Measurements from ENCODE around the gene GALNT17. TPM values are rescaled to one million over a fixed set of nuclear protein-coding genes. Genes with fewer than 3 reads are reported as not detected.

Gene GALNT17
- total RNA-seq, 1 donor = 0.36 TPM

DNA sequence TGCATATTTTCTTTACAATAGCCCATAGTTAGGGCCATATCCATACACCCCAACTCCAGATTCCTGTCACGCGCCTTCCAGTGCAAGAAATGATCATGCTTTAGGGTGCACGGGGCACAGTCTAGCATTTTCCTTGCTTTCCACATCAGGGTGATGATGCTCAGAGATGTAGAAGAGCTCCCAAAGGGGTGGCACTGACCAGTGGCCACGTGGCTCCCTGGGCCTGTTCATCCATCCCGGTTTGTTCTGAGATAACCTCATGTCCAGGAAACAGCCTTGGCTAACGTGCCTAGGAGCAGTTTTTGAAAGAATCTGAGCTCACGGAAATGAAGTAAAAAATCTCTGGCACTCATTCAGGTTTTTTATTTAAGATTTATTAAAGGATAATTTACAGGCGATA is 139.3 kb downstream of the GALNT17 start:
- H4K20me1 ChIP-seq (ENCODE audit: insufficient read depth, low read length) = no peaks in the 10 kb centered on the region
- no peak overlapping the region for H3K4me2 ChIP-seq (ENCODE audit: insufficient read depth, low read length)
- DNase-seq (ENCODE audit: insufficient read length, low spot score, missing footprints) = no peak
- H3K4me1 ChIP-seq (ENCODE audit: insufficient read depth, low read length) = no peaks in the 10 kb centered on the region
- H3K4me3 ChIP-seq (ENCODE audit: insufficient read depth, low read length) = no peak overlapping the region
- H3K79me2 ChIP-seq (ENCODE audit: insufficient read depth, low read length) = no peaks in the 10 kb centered on the region
- no peaks in the 10 kb centered on the region for H3K9me3 ChIP-seq (ENCODE audit: low read depth, low read length)
- TF ChIP-seq, protein P1, sequence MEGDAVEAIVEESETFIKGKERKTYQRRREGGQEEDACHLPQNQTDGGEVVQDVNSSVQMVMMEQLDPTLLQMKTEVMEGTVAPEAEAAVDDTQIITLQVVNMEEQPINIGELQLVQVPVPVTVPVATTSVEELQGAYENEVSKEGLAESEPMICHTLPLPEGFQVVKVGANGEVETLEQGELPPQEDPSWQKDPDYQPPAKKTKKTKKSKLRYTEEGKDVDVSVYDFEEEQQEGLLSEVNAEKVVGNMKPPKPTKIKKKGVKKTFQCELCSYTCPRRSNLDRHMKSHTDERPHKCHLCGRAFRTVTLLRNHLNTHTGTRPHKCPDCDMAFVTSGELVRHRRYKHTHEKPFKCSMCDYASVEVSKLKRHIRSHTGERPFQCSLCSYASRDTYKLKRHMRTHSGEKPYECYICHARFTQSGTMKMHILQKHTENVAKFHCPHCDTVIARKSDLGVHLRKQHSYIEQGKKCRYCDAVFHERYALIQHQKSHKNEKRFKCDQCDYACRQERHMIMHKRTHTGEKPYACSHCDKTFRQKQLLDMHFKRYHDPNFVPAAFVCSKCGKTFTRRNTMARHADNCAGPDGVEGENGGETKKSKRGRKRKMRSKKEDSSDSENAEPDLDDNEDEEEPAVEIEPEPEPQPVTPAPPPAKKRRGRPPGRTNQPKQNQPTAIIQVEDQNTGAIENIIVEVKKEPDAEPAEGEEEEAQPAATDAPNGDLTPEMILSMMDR (IDR thresholded peaks at IDR 0.05; ENCODE audit: extremely low read depth, low read depth, low read length) = no peak
- H3K27me3 ChIP-seq (ENCODE audit: insufficient read depth, low read length) = no peaks in the 10 kb centered on the region
- H3K27ac ChIP-seq (ENCODE audit: low read depth, low read length) = no peak overlapping the region
- H3K36me3 ChIP-seq (ENCODE audit: insufficient read depth, low read length) = no peaks in the 10 kb centered on the region
- H2AFZ ChIP-seq (ENCODE audit: low read length) = no peak overlapping the region

DNA sequence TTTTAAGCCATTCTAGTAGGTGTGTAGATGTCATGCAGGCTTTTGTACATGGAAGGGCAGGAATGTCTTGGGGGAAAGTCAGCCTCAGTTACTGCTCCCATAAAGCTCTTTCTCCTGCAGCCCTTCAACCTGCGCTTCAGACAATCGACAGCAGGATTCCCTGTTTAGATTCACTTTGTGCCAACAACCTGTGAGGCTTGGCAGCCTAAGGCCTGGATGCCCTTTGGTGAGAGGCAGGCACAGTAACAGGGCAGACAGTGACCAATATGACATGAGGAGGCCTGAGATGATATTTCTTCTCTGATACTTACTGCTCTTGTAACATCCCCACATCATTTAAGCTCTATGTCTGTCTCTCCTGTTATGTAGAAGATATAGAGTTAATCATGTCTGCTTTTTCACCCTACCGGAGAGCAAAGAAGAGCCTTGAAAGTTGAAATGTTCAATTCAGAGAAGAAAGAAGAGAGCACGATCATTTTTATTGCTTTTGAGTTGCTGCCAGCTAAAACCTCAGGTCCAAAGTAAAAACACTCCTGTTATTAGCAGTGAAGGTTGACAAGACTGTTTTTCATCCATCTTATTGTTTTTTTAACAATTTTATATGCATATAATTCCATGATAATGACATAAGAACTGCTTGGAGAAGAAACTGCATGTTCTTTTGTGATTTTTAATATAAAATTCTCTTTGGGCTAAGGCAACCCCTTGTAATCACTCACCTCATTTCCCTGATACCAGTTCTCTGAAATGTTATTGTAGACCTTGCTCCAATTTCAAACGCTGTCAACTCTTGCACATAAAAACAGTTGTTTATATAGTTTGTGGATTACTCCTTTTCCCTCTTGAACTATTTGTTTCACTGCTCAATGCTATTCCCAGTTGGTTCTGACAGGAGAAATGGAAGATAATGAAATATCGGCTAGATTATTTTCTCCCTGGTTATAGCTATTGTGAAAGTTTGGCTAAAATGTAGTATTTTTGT is 140.9 kb downstream of the GALNT17 start:
- Histone ChIP-seq H2AFZ (ENCODE audit: low read length) (no peak overlapping the region), H3K4me2 (ENCODE audit: insufficient read depth, low read length) (no peak overlapping the region)

DNA sequence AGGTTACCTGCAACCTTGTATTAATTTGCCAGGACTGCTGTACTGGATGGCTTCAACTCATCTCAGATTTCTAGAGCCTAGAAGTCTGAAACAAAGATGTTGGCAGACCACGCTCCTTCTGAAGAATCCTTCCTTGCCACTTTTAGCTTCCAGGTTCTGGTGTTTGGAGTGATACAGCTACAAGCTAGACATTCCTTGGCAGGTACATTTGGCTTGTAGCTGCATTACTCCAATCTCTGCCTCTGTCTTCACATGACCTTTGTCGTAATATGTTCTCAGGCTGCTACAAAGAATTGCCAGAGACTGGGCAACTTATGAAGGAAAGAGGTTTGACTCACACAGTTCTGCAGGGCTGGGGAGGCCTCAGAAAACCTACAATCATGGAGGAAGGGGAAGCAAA is 146.3 kb downstream of the GALNT17 start:
- Histone ChIP-seq H3K79me2 (ENCODE audit: insufficient read depth, low read length) (no peaks in the 10 kb centered on the region), H3K27me3 (ENCODE audit: insufficient read depth, low read length) (no peaks in the 10 kb centered on the region), H3K4me3 (ENCODE audit: insufficient read depth, low read length) (no peak overlapping the region), H3K4me2 (ENCODE audit: insufficient read depth, low read length) (no peak overlapping the region), H3K27ac (ENCODE audit: low read depth, low read length) (no peak overlapping the region), H3K4me1 (ENCODE audit: insufficient read depth, low read length) (no peaks in the 10 kb centered on the region), H3K9me3 (ENCODE audit: low read depth, low read length) (no peaks in the 10 kb centered on the region), H4K20me1 (ENCODE audit: insufficient read depth, low read length) (no peaks in the 10 kb centered on the region), H3K36me3 (ENCODE audit: insufficient read depth, low read length) (no peaks in the 10 kb centered on the region), H2AFZ (ENCODE audit: low read length) (no peak overlapping the region)
- DNase-seq (ENCODE audit: insufficient read length, low spot score, missing footprints) = no peak
- TF ChIP-seq, protein P1 (IDR thresholded peaks at IDR 0.05; ENCODE audit: extremely low read depth, low read depth, low read length) = no peak

More for the DNA sequence above, 140.9 kb downstream of the GALNT17 start:
- Histone ChIP-seq H3K9me3 (ENCODE audit: low read depth, low read length) (no peaks in the 10 kb centered on the region), H3K27ac (ENCODE audit: low read depth, low read length) (no peak overlapping the region), H3K79me2 (ENCODE audit: insufficient read depth, low read length) (no peaks in the 10 kb centered on the region), H3K4me1 (ENCODE audit: insufficient read depth, low read length) (no peaks in the 10 kb centered on the region), H3K4me3 (ENCODE audit: insufficient read depth, low read length) (no peak overlapping the region), H3K27me3 (ENCODE audit: insufficient read depth, low read length) (no peaks in the 10 kb centered on the region), H4K20me1 (ENCODE audit: insufficient read depth, low read length) (no peaks in the 10 kb centered on the region), H3K36me3 (ENCODE audit: insufficient read depth, low read length) (no peaks in the 10 kb centered on the region)
- no peak for DNase-seq (ENCODE audit: insufficient read length, low spot score, missing footprints)
- TF ChIP-seq, protein P1 (IDR thresholded peaks at IDR 0.05; ENCODE audit: extremely low read depth, low read depth, low read length) = no peak

DNA sequence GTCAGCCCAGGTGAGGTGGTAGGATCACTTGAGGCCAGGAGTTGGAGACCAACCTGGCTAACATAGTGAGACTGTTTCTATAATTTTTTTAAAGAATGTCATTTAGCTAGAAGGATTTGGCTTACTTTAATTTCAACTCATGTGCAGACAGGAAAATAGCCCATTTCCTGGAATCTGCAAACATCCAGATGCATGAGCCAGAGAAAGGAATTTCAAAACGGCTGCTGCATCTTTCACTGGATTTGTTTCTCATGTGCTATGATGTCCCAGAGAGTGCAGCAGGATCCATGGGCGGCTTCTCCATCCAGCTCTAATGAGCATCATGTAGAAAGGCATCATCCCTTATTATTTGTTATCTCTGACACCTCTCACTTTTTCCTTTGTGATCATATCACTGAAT is 149.3 kb downstream of the GALNT17 start:
- H3K79me2 ChIP-seq (ENCODE audit: insufficient read depth, low read length) = no peaks in the 10 kb centered on the region
- H3K9me3 ChIP-seq (ENCODE audit: low read depth, low read length) = no peaks in the 10 kb centered on the region
- H4K20me1 ChIP-seq (ENCODE audit: insufficient read depth, low read length) = no peaks in the 10 kb centered on the region
- no peak overlapping the region for H3K4me3 ChIP-seq (ENCODE audit: insufficient read depth, low read length)
- no peaks in the 10 kb centered on the region for H3K36me3 ChIP-seq (ENCODE audit: insufficient read depth, low read length)
- no peak overlapping the region for H2AFZ ChIP-seq (ENCODE audit: low read length)
- no peaks in the 10 kb centered on the region for H3K4me1 ChIP-seq (ENCODE audit: insufficient read depth, low read length)
- TF ChIP-seq, protein P1 (IDR thresholded peaks at IDR 0.05; ENCODE audit: extremely low read depth, low read depth, low read length) = no peak
- no peak for DNase-seq (ENCODE audit: insufficient read length, low spot score, missing footprints)
- H3K27ac ChIP-seq (ENCODE audit: low read depth, low read length) = no peak overlapping the region
- no peak overlapping the region for H3K4me2 ChIP-seq (ENCODE audit: insufficient read depth, low read length)
- no peaks in the 10 kb centered on the region for H3K27me3 ChIP-seq (ENCODE audit: insufficient read depth, low read length)
